Cardiac septum (tissue), 1 donor: ENCODE data around the gene GPHB5. TPM values are rescaled to one million over a fixed set of nuclear protein-coding genes. Genes with fewer than 3 reads are reported as not detected.
"Not testable (repeated sequence)": the region's sequence is repeated elsewhere in the genome, so short reads cannot be mapped to it uniquely, and the experiment has no call there.

ENCODE experiments used
- DNase-seq: peaks from one replicate; pipeline ENCODE4 v3.0.0-alpha.2; 2020; ENCODE audit warnings: low spot score
- intact Hi-C: fragments of 100-400 bp; cut with DNase I; formaldehyde crosslinking; loops from one replicate; pipeline ENCODE4 v1.14.0; 2022
- long read RNA-seq: library from polyadenylated mRNA; unstranded; transcript quantifications from one replicate; pipeline ENCODE4 v2.0.0, GENCODE V29; 2021
- total RNA-seq: library from RNA; stranded (reverse); fragmentation: NEBNext Ultra II Directional; extraction: Animal tissue kit (Norgen Biotek cat#: 25700); gene quantifications from one replicate; pipeline ENCODE4 v1.2.1, GENCODE V29; 2021
- donor health status: DM: no; HTN: no; CAD: no.

Gene GPHB5, protein sequence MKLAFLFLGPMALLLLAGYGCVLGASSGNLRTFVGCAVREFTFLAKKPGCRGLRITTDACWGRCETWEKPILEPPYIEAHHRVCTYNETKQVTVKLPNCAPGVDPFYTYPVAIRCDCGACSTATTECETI
- not detected for total RNA-seq
- long read RNA-seq = 0 reads

- intact Hi-C loops = no loop called here
- DNase-seq = no peak
Measured at GRCh38 chr14:63318835-63319234, at the start of gene GPHB5. Gene GPHB5, minus strand, starts transcription at chr14:63318935. Its CDS starts 1,086 bp downstream, at chr14:63317849.

DNA sequence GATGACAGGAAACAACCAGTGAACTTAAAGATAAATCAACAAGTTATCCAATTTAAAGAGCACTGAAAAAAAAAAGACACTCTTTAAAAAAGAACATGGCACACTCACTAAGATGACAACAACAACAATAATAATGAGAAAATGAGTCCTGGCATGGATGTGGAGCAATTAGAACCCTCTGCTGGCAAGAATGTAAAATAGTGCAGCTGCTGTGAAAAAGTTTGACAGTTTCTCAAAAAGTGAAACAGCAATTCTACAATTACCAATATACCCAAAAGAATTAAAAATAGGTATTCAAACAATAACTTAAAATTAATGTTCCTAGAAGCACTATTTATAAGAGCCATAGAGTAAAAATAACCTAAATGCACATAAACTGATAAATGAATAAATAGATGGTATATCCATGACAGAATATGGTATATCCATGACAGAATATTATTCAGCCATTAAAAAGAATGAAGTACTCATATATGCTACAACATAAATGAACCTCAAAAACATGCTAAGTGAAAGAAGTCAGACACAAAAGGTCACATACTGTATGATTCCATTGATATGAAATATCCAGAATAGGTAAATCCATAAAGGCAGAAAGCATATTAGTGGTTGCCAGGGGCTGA lies 49.1 kb upstream of the GPHB5 start:
- DNase-seq = no peak
- intact Hi-C loops = no loop called here

DNA sequence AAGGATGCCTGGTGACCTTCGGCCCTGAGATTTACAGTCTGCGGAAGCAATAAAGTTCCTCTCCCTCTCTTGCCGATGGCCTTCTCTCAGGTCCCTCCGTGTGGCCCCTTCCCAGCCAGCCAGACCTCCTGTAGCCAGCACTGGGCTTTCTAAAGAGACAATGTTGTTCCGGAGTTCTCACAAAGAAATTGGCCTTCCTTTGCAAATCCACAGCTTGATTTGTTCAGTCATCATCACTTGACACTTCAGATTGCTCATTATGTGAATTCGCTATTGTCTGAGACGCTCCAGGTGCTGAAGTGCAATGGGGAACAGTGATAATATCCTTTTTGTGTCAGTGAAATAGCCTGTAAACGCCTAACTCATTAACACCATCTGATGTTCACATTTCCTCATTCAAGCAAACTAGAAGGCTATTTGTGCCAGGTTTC lies 43.7 kb upstream of the GPHB5 start:
- no peak for DNase-seq
- intact Hi-C loops = no loop called here

GRCh38 chr14:63361790-63362189 lies 43.1 kb upstream of the GPHB5 start:
- no peak for DNase-seq
- intact Hi-C loops = no loop called here

GRCh38 chr14:63357841-63358240 lies 39.1 kb upstream of the GPHB5 start:
- intact Hi-C loops = no loop called here
- no peak for DNase-seq

GRCh38 chr14:63345826-63346225 lies 27.1 kb upstream of the GPHB5 start:
- intact Hi-C loops = no loop called here
- no peak for DNase-seq

DNA sequence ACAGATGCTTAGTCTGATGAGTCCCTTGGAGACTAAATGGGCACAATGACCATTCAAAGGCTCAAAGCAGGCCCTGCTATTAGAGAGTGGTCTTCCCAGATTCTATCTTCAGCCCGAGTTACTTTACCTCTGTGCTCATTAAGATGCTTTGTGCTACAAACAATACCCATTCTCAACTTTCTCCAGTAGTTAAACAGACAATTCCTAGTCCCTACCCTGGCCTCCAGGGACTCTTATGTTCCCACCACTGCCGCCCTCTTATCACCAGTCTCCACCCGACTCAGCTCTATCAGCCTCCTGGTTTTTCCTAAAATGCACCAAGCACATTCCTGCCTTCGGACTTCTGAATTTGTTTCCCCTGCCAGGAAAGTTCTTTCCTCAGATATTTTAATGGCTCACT lies 25.6 kb upstream of the GPHB5 start:
- intact Hi-C loops = no loop called here
- DNase-seq = no peak

- intact Hi-C loops = no loop called here
Measured at GRCh38 chr14:63343878-63344277, 25.1 kb upstream of the GPHB5 start.

GRCh38 chr14:63342371-63342770 lies 23.6 kb upstream of the GPHB5 start:
- intact Hi-C loops = no loop called here
- DNase-seq = no peak

More at GRCh38 chr14:63343878-63344277, 25.1 kb upstream of the GPHB5 start:
- DNase-seq = no peak

DNA sequence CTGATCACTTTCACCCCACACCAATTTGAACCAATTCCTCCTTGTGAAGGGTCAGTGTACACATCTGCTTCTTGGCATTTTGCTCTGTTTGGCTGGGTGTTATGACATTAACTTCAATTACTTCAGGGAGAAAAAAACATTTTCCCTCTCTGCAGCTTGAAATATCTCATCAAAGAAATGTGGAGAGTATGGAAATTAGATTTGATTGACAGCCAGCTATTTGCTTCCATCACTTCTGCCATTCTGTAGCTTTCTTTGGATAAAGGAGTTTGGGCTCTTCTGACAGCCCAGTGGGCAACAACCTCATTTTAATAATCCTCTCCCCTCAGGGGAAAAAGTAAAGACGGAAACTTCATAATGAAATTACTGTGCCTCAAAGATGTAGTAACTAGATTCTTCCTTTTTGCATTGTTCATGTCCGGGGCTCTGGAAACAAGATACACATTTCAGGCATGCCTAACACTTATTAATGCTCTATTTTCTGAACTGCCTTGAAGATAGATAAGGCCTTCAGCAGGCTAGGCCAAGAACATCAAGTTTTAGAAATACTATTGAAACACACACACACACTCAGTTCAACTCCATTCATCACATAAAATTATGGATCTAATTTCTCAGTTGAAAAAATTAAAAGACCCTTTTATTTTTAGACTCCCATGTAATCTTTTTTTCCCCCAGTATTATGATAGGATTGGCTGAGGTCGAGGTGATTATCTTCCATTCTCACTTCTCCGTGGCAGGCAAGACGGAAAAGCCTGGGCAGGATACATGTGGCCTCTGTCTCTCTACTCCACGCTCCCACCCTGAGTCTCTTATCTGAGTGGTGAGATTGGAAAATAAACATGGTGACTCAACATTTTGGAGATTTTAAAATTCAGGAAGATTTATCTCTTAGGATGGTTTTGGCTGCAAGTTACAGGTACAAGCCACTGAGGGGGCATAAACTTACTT lies 10.3 kb upstream of the GPHB5 start:
- intact Hi-C loops = no loop called here
- no peak for DNase-seq

GRCh38 chr14:63326840-63327239 lies 8.1 kb upstream of the GPHB5 start:
- no peak for DNase-seq
- intact Hi-C loops = no loop called here

DNA sequence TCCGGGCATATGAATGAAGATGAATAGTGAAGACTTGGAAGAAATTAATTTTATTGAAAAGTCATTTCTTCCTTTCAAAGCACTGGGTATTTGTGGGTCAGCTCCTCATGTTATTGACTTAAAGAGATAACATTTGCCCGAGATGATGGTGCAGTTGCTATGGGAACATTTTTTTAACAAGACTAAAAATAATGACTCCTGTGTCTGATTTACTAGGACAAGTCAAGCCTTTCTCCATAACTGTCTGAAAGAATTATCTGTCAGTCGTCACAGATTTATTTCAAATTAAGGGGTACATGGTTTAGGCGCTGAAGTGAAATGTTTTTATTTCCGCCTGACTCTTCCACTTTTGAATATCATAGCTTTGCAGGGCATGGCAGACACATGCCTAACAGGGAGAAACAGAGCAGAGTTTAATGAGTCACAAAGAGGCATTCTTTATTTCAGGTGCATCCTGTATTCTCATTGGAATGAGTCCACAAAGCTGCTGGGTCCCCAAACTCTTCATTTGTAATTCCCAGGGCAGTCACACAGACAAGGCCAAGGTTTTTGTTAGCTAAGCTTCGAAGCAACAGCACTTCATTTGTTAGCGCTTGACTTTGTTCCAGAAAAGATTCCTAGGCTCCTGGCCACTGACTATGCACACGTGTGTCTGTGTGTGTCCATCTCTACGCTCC lies 4.3 kb upstream of the GPHB5 start:
- intact Hi-C loops = no loop called here
- DNase-seq = no peak

DNA sequence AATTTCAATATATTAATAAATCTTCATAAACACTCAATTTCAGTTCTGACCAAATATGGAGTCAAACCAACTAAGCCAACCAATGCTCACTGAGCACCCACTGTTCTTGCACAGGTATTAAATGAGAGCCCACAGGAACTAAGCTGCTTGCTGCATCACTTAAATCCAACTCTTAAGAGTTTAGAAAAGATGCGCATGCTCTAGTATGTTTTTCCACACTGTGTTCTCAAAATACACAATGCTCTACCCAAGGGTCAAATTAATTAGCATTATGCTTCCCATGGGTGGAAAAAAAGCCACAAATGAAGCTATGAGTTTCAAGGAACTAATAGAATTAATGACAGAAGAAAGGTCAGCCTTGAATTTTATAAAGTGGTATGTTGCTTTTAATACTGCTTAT lies 3.7 kb upstream of the GPHB5 start:
- intact Hi-C loops = no loop called here
- no peak for DNase-seq

GRCh38 chr14:63308723-63309317 lies 9.9 kb downstream of the GPHB5 start:
- no peak for DNase-seq
- intact Hi-C loops = no loop called here

- intact Hi-C loops, DNase-seq: not testable (repeated sequence)
Measured at GRCh38 chr14:63304429-63304828, 14.3 kb downstream of the GPHB5 start.

GRCh38 chr14:63301891-63302534 lies 16.7 kb downstream of the GPHB5 start:
- intact Hi-C loops = no loop called here
- no peak for DNase-seq

GRCh38 chr14:63300854-63301253 lies 17.9 kb downstream of the GPHB5 start:
- intact Hi-C loops = no loop called here
- no peak for DNase-seq

GRCh38 chr14:63299351-63300110 lies 19.2 kb downstream of the GPHB5 start:
- intact Hi-C loops = no loop called here
- DNase-seq = no peak
